Islet of Langerhans (tissue), 1 donor: Measurements from ENCODE around the gene NYNRIN.
"Not testable (repeated sequence)": the region's sequence is repeated elsewhere in the genome, so short reads cannot be mapped to it uniquely, and the experiment has no call there.

ENCODE experiments used
- FAIRE-seq: peaks from one replicate; lab custom pipeline; 2011; peaks lifted over from hg19 to GRCh38; lab: Jason Lieb, UNC

The NYNRIN gene

GRCh38 chr14:24398653-24399446 is at the start of gene NYNRIN:
TSS of gene NYNRIN (plus strand) at chr14:24399003. CDS start at chr14:24399247, 244 bp downstream.
- no peak for FAIRE-seq

DNA sequence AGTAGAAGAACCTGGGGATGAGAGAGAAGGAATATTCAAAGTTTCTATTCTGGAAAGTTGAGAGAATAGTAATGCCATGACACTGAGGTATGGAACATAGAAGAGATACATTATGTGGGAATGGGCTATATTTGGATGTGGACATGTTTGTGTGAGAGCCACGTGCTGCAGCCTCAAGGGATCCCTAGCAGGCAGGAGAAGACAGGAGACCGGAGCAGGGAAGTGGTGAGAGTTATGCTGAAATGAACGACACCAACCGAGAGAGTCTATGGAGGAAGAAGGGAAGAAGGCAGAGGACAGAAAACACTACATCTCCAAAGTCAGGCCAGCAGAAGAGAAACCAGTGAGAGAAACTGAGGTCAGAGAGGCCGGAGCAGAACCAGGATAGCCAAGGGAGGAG is 49.1 kb upstream of the NYNRIN start:
- no peak for FAIRE-seq

- FAIRE-seq = no peak
Measured at GRCh38 chr14:24351517-24351916, 47.3 kb upstream of the NYNRIN start.

DNA sequence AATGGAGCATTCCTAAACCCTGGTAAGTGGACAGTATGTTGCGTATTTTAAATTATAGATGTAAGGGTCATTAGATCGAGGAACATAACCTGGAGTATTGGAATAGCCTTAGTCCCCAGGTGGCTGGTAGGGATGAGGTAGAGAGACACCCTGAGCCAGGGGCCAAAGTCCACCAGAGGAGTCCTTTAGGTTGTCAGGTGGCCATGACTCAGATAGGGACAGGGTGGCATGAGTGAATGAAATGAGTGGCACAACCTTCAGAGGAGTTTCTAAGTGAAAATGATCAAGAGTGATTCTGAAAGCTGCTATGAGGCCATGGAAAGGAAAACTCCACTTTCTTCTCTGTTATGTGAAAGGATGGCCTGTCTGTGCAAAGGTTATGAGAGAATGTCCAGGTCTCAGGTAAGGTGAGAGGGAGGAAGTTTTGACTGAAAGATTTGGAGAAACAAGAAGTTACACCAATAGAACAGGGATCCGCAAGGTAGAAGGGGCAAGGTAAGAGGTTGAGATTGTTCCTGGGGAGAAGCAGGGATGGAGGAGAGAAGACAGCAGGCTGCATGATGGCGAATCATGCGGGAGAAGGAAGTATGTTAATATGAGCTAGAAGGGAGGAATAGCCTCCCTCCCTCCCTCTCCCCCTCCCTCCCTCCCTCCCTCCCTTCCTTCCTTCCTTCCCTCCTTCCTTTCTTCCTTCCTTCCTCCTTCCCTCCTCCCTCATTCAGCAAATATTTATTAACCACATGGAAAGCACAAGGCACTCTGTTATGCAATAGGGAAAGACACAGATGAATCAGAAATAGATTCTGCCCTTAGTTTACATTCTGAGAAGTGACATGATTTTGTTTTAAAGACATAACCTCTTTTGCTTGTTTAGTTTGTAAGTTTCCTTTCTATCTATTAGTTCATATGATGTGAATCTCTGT is 45.0 kb upstream of the NYNRIN start:
- no peak for FAIRE-seq

GRCh38 chr14:24354482-24354825 is 44.3 kb upstream of the NYNRIN start:
- not testable (repeated sequence) for FAIRE-seq

GRCh38 chr14:24355009-24355408 is 43.8 kb upstream of the NYNRIN start:
- no peak for FAIRE-seq

DNA sequence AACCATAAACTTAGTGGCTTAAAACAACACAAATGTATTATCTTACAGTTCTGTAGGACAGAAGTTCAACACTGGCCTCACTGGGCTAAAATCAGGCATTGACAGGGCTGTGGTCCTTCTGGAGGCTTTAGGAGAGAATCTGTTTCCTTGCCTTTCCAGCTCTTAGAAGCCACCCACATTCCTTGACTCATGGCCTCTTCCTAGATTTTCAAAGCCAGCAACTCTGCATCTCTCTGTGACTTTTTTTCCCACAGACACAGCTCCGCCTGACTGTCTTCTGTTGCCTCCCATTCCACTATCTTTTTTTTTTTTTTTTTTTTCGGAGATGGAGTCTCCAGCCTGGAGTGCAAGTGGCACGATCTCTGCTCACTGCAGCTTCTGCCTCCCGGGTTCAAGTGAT is 42.6 kb upstream of the NYNRIN start:
- FAIRE-seq = no peak

DNA sequence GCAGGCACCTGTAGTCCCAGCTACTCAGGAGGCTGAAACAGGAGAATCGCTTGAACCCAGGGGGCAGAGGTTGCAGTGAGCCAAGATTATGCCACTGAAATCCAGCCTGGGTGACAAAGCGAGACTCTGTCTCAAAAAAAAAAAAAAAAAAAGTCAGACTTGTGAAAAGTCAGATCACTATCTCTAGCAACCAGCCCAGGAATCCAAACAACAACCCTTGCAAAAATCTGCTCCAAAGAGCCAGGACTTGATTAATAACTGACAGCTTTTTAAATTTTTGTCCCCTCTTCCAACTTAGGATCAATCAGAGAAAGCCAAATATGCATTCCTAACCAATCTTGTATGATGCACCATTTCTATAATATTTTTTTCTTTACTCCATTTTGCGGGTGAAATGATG is 38.5 kb upstream of the NYNRIN start:
- FAIRE-seq = no peak

DNA sequence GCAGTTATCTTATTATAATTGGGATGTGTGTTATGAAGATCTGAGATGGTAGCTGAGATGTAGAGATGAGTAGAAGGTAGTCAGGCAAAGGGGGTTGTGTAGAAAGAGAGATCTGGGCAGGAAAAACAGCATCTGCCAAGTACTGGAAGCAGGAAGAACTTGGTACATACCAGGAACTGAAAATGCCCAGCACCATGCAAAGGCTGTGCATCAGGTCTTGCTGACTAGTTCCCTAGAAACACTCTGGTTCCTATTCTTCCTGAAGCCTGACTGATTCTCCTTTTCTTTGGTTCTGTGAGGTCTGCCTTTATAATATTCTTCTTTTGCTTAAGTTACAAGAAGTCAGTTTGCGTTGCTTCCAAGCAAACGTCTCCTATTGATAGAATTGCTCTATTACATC is 37.5 kb upstream of the NYNRIN start:
- no peak for FAIRE-seq

GRCh38 chr14:24362241-24362960 is 36.4 kb upstream of the NYNRIN start:
- FAIRE-seq = no peak

- FAIRE-seq = no peak
Measured at GRCh38 chr14:24363401-24363800, 35.4 kb upstream of the NYNRIN start.

- FAIRE-seq = no peak
Measured at GRCh38 chr14:24364841-24365240, 34.0 kb upstream of the NYNRIN start.

GRCh38 chr14:24365600-24366412 is 33.0 kb upstream of the NYNRIN start:
- FAIRE-seq = no peak

GRCh38 chr14:24366413-24366720 is 32.4 kb upstream of the NYNRIN start:
- no peak for FAIRE-seq

DNA sequence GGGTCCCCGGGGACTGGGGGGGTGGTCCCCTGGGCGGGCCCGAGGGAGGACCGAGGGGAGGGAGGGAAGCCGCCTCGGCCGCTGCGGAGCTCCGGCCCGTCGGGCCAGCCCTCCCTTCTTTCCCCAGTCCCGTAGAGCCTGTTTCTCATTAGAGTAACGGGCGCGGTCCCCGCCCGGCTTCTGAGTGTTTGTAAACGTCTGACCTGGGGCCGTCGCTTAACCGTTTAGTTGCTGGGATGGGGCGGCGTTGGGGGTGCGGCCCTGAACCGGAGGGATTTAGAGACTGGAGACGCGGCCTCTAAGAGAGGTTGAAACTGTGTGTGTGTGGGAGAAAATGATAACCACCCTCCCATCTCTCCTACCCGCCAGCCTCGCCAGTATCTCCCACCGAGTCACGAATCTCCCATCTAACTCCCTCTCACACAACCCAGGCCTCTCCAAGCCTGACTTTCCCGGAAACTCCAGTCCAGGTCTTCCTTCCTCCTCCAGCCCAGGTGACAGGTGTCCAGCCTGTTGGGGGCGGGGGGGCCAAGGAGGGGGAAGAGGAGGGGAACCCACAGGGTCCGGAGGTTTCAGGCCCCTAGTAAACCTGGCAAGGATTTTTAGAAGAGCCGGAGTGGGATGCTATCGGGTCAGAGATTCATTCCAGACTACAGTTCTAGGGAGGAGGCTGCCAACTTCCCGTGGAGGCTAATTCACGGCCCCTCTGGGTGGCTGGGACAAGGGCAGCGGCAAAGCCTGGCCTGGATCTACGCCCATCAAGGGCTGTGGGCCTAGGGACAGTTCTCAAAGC is 31.9 kb upstream of the NYNRIN start:
- no peak for FAIRE-seq

DNA sequence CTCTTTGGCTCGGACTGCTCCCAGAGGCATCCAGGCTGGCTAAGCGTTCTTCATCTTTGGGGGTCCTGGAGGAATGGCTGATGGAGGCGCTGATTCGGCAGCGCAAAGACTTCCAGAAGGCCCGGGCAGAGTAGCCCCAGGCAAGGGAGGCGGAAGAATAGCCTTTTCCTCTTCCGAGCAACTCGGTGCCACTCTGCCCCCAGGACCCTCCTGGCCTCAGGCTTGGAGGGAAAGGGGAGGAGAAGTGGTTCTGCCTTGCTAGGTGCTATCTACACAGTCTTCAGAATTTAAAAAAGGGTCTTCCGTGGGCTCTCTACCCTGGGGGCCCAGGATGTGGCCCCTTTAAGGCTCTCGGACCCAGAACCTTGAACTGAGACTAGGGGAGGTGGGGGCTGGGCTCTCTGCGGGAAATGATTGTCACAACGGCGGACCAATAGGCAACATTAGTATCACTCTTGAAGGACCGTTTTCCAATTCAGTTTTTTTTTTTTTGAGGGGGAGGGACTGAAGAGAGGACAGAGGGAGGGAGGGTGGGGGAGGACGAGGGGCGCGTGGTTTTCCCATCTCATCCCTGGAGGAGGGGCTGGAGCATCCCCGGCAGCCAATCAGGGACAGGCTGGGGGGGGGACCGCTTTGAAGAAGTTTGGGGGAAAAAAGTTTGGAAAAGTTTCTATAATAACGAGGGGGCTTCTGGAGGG is 31.1 kb upstream of the NYNRIN start, which contains the start of gene NFATC4:
NFATC4 (plus strand) TSS at position 671 of the 698 bp plus-strand sequence. CDS start 157 bp downstream, outside the sequence.
- no peak for FAIRE-seq

DNA sequence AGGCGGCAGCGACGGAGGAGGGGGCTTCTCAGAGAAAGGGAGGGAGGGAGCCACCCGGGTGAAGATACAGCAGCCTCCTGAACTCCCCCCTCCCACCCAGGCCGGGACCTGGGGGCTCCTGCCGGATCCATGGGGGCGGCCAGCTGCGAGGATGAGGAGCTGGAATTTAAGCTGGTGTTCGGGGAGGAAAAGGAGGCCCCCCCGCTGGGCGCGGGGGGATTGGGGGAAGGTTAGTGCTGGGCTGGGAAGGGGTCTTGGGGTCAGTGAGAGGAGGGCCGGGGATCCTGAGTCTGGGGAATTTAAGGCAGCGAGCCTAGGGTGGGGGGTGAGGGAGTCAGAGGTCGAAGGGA is 30.6 kb upstream of the NYNRIN start:
- no peak for FAIRE-seq

- FAIRE-seq = no peak
Measured at GRCh38 chr14:24368562-24369252, 30.1 kb upstream of the NYNRIN start.

DNA sequence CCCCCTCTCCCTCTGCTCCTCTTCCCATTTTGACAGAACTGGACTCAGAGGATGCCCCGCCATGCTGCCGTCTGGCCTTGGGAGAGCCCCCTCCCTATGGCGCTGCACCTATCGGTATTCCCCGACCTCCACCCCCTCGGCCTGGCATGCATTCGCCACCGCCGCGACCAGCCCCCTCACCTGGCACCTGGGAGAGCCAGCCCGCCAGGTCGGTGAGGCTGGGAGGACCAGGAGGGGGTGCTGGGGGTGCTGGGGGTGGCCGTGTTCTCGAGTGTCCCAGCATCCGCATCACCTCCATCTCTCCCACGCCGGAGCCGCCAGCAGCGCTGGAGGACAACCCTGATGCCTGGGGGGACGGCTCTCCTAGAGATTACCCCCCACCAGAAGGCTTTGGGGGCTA is 29.3 kb upstream of the NYNRIN start:
- no peak for FAIRE-seq
